Neural cell (in vitro differentiated cells): ENCODE measurements around the gene ASMT. TPM values are rescaled to one million over a fixed set of nuclear protein-coding genes. Genes with fewer than 3 reads are reported as not detected.
A peak's percentile ranks its signal among the peaks of the same experiment; 100 is the strongest.
"Not testable (repeated sequence)": the region's sequence is repeated elsewhere in the genome, so short reads cannot be mapped to it uniquely, and the experiment has no call there.

Source experiments
- H2AFZ ChIP-seq: fragments of 200-600, 300-800 bp; sonication (generic), shearing (Covaris generic); 2 replicates; pipeline ENCODE4 v1.6.0; 2014; ENCODE audit warnings: low read depth, mild to moderate bottlenecking, antibody characterized with exemption, low read length, moderate library complexity
- H3F3A ChIP-seq: fragments of 200-600 bp; shearing (Covaris generic); 2 replicates; pipeline ENCODE4 v1.6.1; 2016; ENCODE audit warnings: mild to moderate bottlenecking, moderate library complexity, mixed read lengths, antibody characterized with exemption, low read length; ENCODE audit not compliant: insufficient read depth, poor library complexity, severe bottlenecking
- H3K27ac ChIP-seq: fragments of 200-600, 300-800 bp; sonication (generic), shearing (Covaris generic); 2 replicates; pipeline ENCODE4 v1.5.1; 2014; ENCODE audit warnings: mild to moderate bottlenecking, low read length, moderate library complexity
- H3K27me3 ChIP-seq: fragments of 300-800, 200-600 bp; sonication (generic), shearing (Covaris generic); 2 replicates; pipeline ENCODE4 v1.6.0; 2014; ENCODE audit warnings: mild to moderate bottlenecking, low read depth, low read length, moderate library complexity; ENCODE audit not compliant: insufficient read depth
- H3K36me3 ChIP-seq: fragments of 300-800, 200-600 bp; sonication (generic), shearing (Covaris generic); 2 replicates; pipeline ENCODE4 v1.5.1; 2014; ENCODE audit warnings: mild to moderate bottlenecking, antibody characterized with exemption, low read length, moderate library complexity; ENCODE audit not compliant: insufficient read depth
- H3K4me2 ChIP-seq: fragments of 300-800, 200-600 bp; sonication (generic), shearing (Covaris generic); 2 replicates; pipeline ENCODE4 v1.6.0; 2014; ENCODE audit warnings: mild to moderate bottlenecking, low read length
- H3K4me3 ChIP-seq: fragments of 300-800, 200-600 bp; sonication (generic), shearing (Covaris generic); 2 replicates; pipeline ENCODE4 v1.5.1; 2014; ENCODE audit warnings: mild to moderate bottlenecking, low read length, moderate library complexity
- H3K79me2 ChIP-seq: fragments of 200-600 bp; shearing (Covaris generic); replicated peaks from 2 replicates; pipeline ENCODE4 v1.6.0; 2014; ENCODE audit warnings: mild to moderate bottlenecking, low read length, moderate library complexity; ENCODE audit not compliant: insufficient read depth
- H3K9ac ChIP-seq: fragments of 300-800, 200-600 bp; sonication (generic), shearing (Covaris generic); 2 replicates; pipeline ENCODE4 v1.6.1; 2016; ENCODE audit warnings: mild to moderate bottlenecking, low read length, mixed read lengths
- H3K9me2 ChIP-seq: fragments of 200-600 bp; shearing (Covaris generic); 2 replicates; pipeline ENCODE4 v1.6.1; 2016; ENCODE audit warnings: mild to moderate bottlenecking, low read length, mixed read lengths; ENCODE audit not compliant: insufficient read depth
- H3K9me3 ChIP-seq: fragments of 200-600, 300-800 bp; sonication (generic), shearing (Covaris generic); 2 replicates; pipeline ENCODE4 v1.6.1; 2016; ENCODE audit warnings: mild to moderate bottlenecking, mixed run types, low read length, moderate library complexity, mixed read lengths
- H4K20me1 ChIP-seq: fragments of 200-600 bp; shearing (Covaris generic); 2 replicates; pipeline ENCODE4 v1.6.1; 2016; ENCODE audit warnings: mild to moderate bottlenecking, mixed run types; ENCODE audit not compliant: insufficient read depth
- CTCF ChIP-seq: fragments of 450-650 bp; IDR thresholded peaks from 2 replicates; pipeline ENCODE4 v1.5.1; 2014; ENCODE audit warnings: antibody characterized with exemption, mild to moderate bottlenecking, moderate library complexity; ENCODE audit not compliant: poor library complexity, severe bottlenecking
- EP300 ChIP-seq: fragments of 450-650 bp; conservative IDR thresholded peaks from 2 replicates; pipeline ENCODE4 v1.6.1; 2014; ENCODE audit warnings: antibody characterized with exemption, mild to moderate bottlenecking, moderate library complexity; ENCODE audit not compliant: poor library complexity, severe bottlenecking
- EZH2 ChIP-seq: fragments of 200-600, 300-800 bp; shearing (Covaris generic), sonication (generic); IDR thresholded peaks from 2 replicates; pipeline ENCODE4 v1.6.1; 2014; ENCODE audit warnings: antibody characterized with exemption, low read length, borderline replicate concordance, mild to moderate bottlenecking; ENCODE audit not compliant: insufficient read depth, poor library complexity, severe bottlenecking
- MXI1 ChIP-seq: fragments of 450-650 bp; conservative IDR thresholded peaks from 2 replicates; pipeline ENCODE4 v1.6.1; 2014; ENCODE audit warnings: antibody characterized with exemption, mild to moderate bottlenecking; ENCODE audit not compliant: poor library complexity, severe bottlenecking
- POLR2AphosphoS5 ChIP-seq: IDR thresholded peaks from 2 replicates; pipeline ENCODE4 v1.6.1; 2012
- RAD21 ChIP-seq: fragments of 450-650 bp; conservative IDR thresholded peaks from 2 replicates; pipeline ENCODE4 v1.6.1; 2014; ENCODE audit warnings: antibody characterized with exemption, mild to moderate bottlenecking, moderate library complexity
- REST ChIP-seq: IDR thresholded peaks from 2 replicates; pipeline ENCODE4 v1.6.1; 2012; ENCODE audit warnings: borderline replicate concordance
- SMC3 ChIP-seq: fragments of 450-650 bp; conservative IDR thresholded peaks from 2 replicates; pipeline ENCODE4 v1.6.1; 2014; ENCODE audit warnings: antibody characterized with exemption, mild to moderate bottlenecking, moderate library complexity; ENCODE audit not compliant: poor library complexity
- TAF1 ChIP-seq: IDR thresholded peaks from 2 replicates; pipeline ENCODE4 v1.6.1; 2012; ENCODE audit warnings: low read depth
- polyA plus RNA-seq: library from polyadenylated mRNA; depleted of rRNA; stranded (reverse); fragments of >200 nt; gene quantifications from 2 replicates; pipeline ENCODE4 v1.2.3, GENCODE V29; 2014

ASMT gene
- polyA plus RNA-seq, 1 donor from 2014 or later: 1.8 TPM

- H3F3A ChIP-seq: no peaks in the 10 kb centered on the region
- no peaks in the 10 kb centered on the region for H3K36me3 ChIP-seq
- H3K79me2 ChIP-seq: no peaks in the 10 kb centered on the region
- no peak overlapping the region for H3K9ac ChIP-seq
- peaks cover 4% of the 10 kb centered on the region for H3K9me3 ChIP-seq
- H3K27me3 ChIP-seq: no peaks in the 10 kb centered on the region
- H2AFZ ChIP-seq: no peak overlapping the region
- H3K4me3 ChIP-seq: no peak overlapping the region
- H3K9me2 ChIP-seq: no peaks in the 10 kb centered on the region
- no peak for TF ChIP-seq SMC3
- no peak for TF ChIP-seq CTCF
- TF ChIP-seq REST: no peak
- TF ChIP-seq EZH2: no peak
- no peak for TF ChIP-seq POLR2AphosphoS5
- TF ChIP-seq EP300: no peak
- no peak for TF ChIP-seq TAF1
- no peak for TF ChIP-seq MXI1
- TF ChIP-seq RAD21: no peak
- H3K27ac ChIP-seq: no peak overlapping the region
- H3K4me2 ChIP-seq: no peak overlapping the region
- H4K20me1 ChIP-seq: no peaks in the 10 kb centered on the region
These were observed 34.8 kb downstream of the ASMT start for GRCh38 chrX:1649621-1650020.

GRCh38 chrX:1652011-1652811, 37.4 kb downstream of the ASMT start:
- not testable (repeated sequence) for H3K4me3 ChIP-seq, H3K36me3 ChIP-seq, H3K27ac ChIP-seq, H2AFZ ChIP-seq, H3K79me2 ChIP-seq, H3K9me2 ChIP-seq, H4K20me1 ChIP-seq, H3K4me2 ChIP-seq, H3F3A ChIP-seq, H3K9ac ChIP-seq, H3K9me3 ChIP-seq, H3K27me3 ChIP-seq
- TF ChIP-seq SMC3 (peak; percentile 71), RAD21 (peak; percentile 69), CTCF (peak; percentile 70)
